Measurements from ENCODE around the gene HK2. TPM values are rescaled to one million over a fixed set of nuclear protein-coding genes. Genes with fewer than 3 reads are reported as not detected.
A peak's percentile ranks its signal among the peaks of the same experiment; 100 is the strongest.

Gene HK2
- total and polyA plus RNA-seq, 4 donors: 1.1 to 26.4 (median 13.9) TPM

GRCh38 chr2:74860079-74860478 is 26.2 kb downstream of the HK2 start:
- no peak overlapping the region for H3K27ac ChIP-seq (ENCODE audit: low read depth in 1 of 2, low read length in 2 of 2)
- no peaks in the 10 kb centered on the region for H3K27me3 ChIP-seq (ENCODE audit: control insufficient read depth in 1 of 2, insufficient read depth in 2 of 2, low read length in 1 of 2)
- intact Hi-C loops (cut with DNase I): no loop called here
- 59 to 71% methylated on average over 3 of the region's 3 CpGs for WGBS, 2 donors
- H3K4me3 ChIP-seq (ENCODE audit: low read length in 2 of 2): no peak overlapping the region
- peaks cover 0 to 1% of the 10 kb centered on the region in 2 donors for H3K36me3 ChIP-seq (ENCODE audit: control insufficient read depth in 1 of 2, insufficient read depth in 2 of 2, low read length in 1 of 2)
- H3K4me1 ChIP-seq (ENCODE audit: control insufficient read depth in 1 of 2, insufficient read depth in 2 of 2, low read length in 2 of 2): no peaks in the 10 kb centered on the region
- ATAC-seq (ENCODE audit: low FRiP score): no peak
- H3K9me3 ChIP-seq (ENCODE audit: control insufficient read depth, low read length): no peaks in the 10 kb centered on the region
- DNase-seq: no peak

- Histone ChIP-seq H3K4me3 (ENCODE audit: low read length in 2 of 2) (no peak overlapping the region), H3K36me3 (ENCODE audit: control insufficient read depth in 1 of 2, insufficient read depth in 2 of 2, low read length in 1 of 2) (peaks cover 0 to 1% of the 10 kb centered on the region in 2 donors), H3K27me3 (ENCODE audit: control insufficient read depth in 1 of 2, insufficient read depth in 2 of 2, low read length in 1 of 2) (no peaks in the 10 kb centered on the region), H3K4me1 (ENCODE audit: control insufficient read depth in 1 of 2, insufficient read depth in 2 of 2, low read length in 2 of 2) (no peaks in the 10 kb centered on the region), H3K27ac (ENCODE audit: low read depth in 1 of 2, low read length in 2 of 2) (no peak overlapping the region), H3K9me3 (ENCODE audit: control insufficient read depth, low read length) (no peaks in the 10 kb centered on the region)
- intact Hi-C loops (cut with DNase I): no loop called here
- 38 to 44% methylated on average over 3 of the region's 3 CpGs for WGBS, 2 donors
- no peak for ATAC-seq (ENCODE audit: low FRiP score)
- DNase-seq: no peak
These were observed 26.6 kb downstream of the HK2 start for GRCh38 chr2:74860521-74860920.

- intact Hi-C loops (cut with DNase I): no loop called here
- no peak for ATAC-seq (ENCODE audit: low FRiP score)
- 83 to 90% methylated on average over 5 of the region's 5 CpGs for WGBS, 2 donors
- Histone ChIP-seq H3K27ac (ENCODE audit: low read depth in 1 of 2, low read length in 2 of 2) (no peak overlapping the region), H3K4me1 (ENCODE audit: control insufficient read depth in 1 of 2, insufficient read depth in 2 of 2, low read length in 2 of 2) (no peaks in the 10 kb centered on the region), H3K27me3 (ENCODE audit: control insufficient read depth in 1 of 2, insufficient read depth in 2 of 2, low read length in 1 of 2) (no peaks in the 10 kb centered on the region), H3K4me3 (ENCODE audit: low read length in 2 of 2) (no peak overlapping the region), H3K9me3 (ENCODE audit: control insufficient read depth, low read length) (no peaks in the 10 kb centered on the region), H3K36me3 (ENCODE audit: control insufficient read depth in 1 of 2, insufficient read depth in 2 of 2, low read length in 1 of 2) (no peaks in the 10 kb centered on the region)
- no peak for DNase-seq
These were observed 27.6 kb downstream of the HK2 start for GRCh38 chr2:74861531-74861930.

GRCh38 chr2:74862020-74862964 is 28.4 kb downstream of the HK2 start:
- intact Hi-C loops (cut with DNase I): no loop called here
- no peaks in the 10 kb centered on the region for H3K36me3 ChIP-seq (ENCODE audit: control insufficient read depth in 1 of 2, insufficient read depth in 2 of 2, low read length in 1 of 2)
- WGBS, 2 donors: 90 to 95% methylated on average over 17 of the region's 17 CpGs
- no peaks in the 10 kb centered on the region for H3K4me1 ChIP-seq (ENCODE audit: control insufficient read depth in 1 of 2, insufficient read depth in 2 of 2, low read length in 2 of 2)
- H3K9me3 ChIP-seq (ENCODE audit: control insufficient read depth, low read length): no peaks in the 10 kb centered on the region
- H3K27me3 ChIP-seq (ENCODE audit: control insufficient read depth in 1 of 2, insufficient read depth in 2 of 2, low read length in 1 of 2): no peaks in the 10 kb centered on the region
- no peak for ATAC-seq (ENCODE audit: low FRiP score)
- peak in 1 of 2 donors; percentile 9 for DNase-seq
- H3K4me3 ChIP-seq (ENCODE audit: low read length in 2 of 2): no peak overlapping the region
- H3K27ac ChIP-seq (ENCODE audit: low read depth in 1 of 2, low read length in 2 of 2): no peak overlapping the region

- intact Hi-C loops (cut with DNase I): no loop called here
These were observed 29.9 kb downstream of the HK2 start for GRCh38 chr2:74863802-74864248.

GRCh38 chr2:74864728-74865722 is 31.1 kb downstream of the HK2 start:
- no peak overlapping the region for H3K27ac ChIP-seq (ENCODE audit: low read depth in 1 of 2, low read length in 2 of 2)
- H3K36me3 ChIP-seq (ENCODE audit: control insufficient read depth in 1 of 2, insufficient read depth in 2 of 2, low read length in 1 of 2): no peaks in the 10 kb centered on the region
- no peaks in the 10 kb centered on the region for H3K4me1 ChIP-seq (ENCODE audit: control insufficient read depth in 1 of 2, insufficient read depth in 2 of 2, low read length in 2 of 2)
- 73 to 77% methylated on average over 20 of the region's 20 CpGs for WGBS, 2 donors
- no peak overlapping the region for H3K4me3 ChIP-seq (ENCODE audit: low read length in 2 of 2)
- DNase-seq (no peak), ATAC-seq (ENCODE audit: low FRiP score) (no peak)
- H3K27me3 ChIP-seq (ENCODE audit: control insufficient read depth in 1 of 2, insufficient read depth in 2 of 2, low read length in 1 of 2): no peaks in the 10 kb centered on the region
- intact Hi-C loops (cut with DNase I): no loop called here
- no peaks in the 10 kb centered on the region for H3K9me3 ChIP-seq (ENCODE audit: control insufficient read depth, low read length)

More at GRCh38 chr2:74863802-74864248, 29.9 kb downstream of the HK2 start:
- Histone ChIP-seq H3K27ac (ENCODE audit: low read depth in 1 of 2, low read length in 2 of 2) (no peak overlapping the region), H3K9me3 (ENCODE audit: control insufficient read depth, low read length) (no peaks in the 10 kb centered on the region), H3K4me1 (ENCODE audit: control insufficient read depth in 1 of 2, insufficient read depth in 2 of 2, low read length in 2 of 2) (no peaks in the 10 kb centered on the region), H3K27me3 (ENCODE audit: control insufficient read depth in 1 of 2, insufficient read depth in 2 of 2, low read length in 1 of 2) (no peaks in the 10 kb centered on the region), H3K36me3 (ENCODE audit: control insufficient read depth in 1 of 2, insufficient read depth in 2 of 2, low read length in 1 of 2) (no peaks in the 10 kb centered on the region), H3K4me3 (ENCODE audit: low read length in 2 of 2) (no peak overlapping the region)
- WGBS, 2 donors: 76 to 87% methylated on average over 3 of the region's 3 CpGs
- ATAC-seq (ENCODE audit: low FRiP score) (no peak), DNase-seq (no peak)

GRCh38 chr2:74865770-74866674 is 32.1 kb downstream of the HK2 start:
- ATAC-seq (ENCODE audit: low FRiP score) (no peak), DNase-seq (no peak)
- Histone ChIP-seq H3K4me1 (ENCODE audit: control insufficient read depth in 1 of 2, insufficient read depth in 2 of 2, low read length in 2 of 2) (no peaks in the 10 kb centered on the region), H3K9me3 (ENCODE audit: control insufficient read depth, low read length) (no peaks in the 10 kb centered on the region), H3K27me3 (ENCODE audit: control insufficient read depth in 1 of 2, insufficient read depth in 2 of 2, low read length in 1 of 2) (no peaks in the 10 kb centered on the region), H3K36me3 (ENCODE audit: control insufficient read depth in 1 of 2, insufficient read depth in 2 of 2, low read length in 1 of 2) (no peaks in the 10 kb centered on the region), H3K4me3 (ENCODE audit: low read length in 2 of 2) (no peak overlapping the region), H3K27ac (ENCODE audit: low read depth in 1 of 2, low read length in 2 of 2) (no peak overlapping the region)
- 77 to 82% methylated on average over 15 of the region's 15 CpGs for WGBS, 2 donors
- intact Hi-C loops (cut with DNase I): no loop called here

Measured in aorta (tissue), 5 donors.